ENCODE results near the gene KRTAP12-3.
"Not testable (repeated sequence)": the region's sequence is repeated elsewhere in the genome, so short reads cannot be mapped to it uniquely, and the experiment has no call there.

The KRTAP12-3 gene

GRCh38 chr21:44627831-44628233, 29.9 kb upstream of the KRTAP12-3 start:
- not testable (repeated sequence) for DNase-seq

- no peak for DNase-seq
Measured at GRCh38 chr21:44628707-44629391, 28.9 kb upstream of the KRTAP12-3 start.

DNA sequence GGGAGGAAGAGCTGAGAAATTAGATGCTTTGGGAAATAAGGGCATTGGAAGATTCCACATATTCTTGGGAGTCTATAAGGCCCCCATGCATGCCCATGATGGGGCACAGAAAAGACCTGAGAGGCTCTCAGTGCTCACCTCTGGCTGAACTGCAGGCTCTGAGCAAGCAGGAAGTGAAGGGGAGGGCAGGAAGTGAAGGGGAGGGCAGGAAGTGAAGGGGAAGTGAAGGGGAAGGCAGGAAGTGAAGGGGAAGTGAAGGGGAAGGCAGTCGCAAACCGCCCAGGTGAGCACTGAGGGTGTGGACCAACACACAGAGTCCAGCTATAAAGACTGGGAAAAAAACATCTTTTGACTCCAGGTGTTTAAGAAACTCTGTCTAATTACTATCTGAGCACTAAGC, 27.3 kb upstream of the KRTAP12-3 start:
- no peak for DNase-seq

DNA sequence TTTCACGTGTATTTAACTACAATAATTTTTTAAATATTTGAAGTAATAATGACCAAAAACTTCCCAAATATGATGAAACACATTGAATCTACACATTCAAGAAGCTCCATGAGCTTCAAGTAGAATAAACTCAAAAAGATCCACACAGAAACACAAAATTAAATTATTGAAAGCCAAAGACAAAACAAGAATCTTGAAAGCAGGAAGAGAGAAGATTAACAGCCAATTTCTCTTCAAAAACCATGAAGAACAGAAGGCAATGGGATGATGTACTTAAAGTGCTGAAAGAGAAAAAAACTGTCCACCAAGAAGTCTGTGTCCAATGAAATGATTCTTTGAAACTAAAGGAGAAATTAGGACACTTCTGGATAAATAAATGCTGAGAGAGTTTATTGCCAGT, 25.7 kb upstream of the KRTAP12-3 start:
- no peak for DNase-seq

DNA sequence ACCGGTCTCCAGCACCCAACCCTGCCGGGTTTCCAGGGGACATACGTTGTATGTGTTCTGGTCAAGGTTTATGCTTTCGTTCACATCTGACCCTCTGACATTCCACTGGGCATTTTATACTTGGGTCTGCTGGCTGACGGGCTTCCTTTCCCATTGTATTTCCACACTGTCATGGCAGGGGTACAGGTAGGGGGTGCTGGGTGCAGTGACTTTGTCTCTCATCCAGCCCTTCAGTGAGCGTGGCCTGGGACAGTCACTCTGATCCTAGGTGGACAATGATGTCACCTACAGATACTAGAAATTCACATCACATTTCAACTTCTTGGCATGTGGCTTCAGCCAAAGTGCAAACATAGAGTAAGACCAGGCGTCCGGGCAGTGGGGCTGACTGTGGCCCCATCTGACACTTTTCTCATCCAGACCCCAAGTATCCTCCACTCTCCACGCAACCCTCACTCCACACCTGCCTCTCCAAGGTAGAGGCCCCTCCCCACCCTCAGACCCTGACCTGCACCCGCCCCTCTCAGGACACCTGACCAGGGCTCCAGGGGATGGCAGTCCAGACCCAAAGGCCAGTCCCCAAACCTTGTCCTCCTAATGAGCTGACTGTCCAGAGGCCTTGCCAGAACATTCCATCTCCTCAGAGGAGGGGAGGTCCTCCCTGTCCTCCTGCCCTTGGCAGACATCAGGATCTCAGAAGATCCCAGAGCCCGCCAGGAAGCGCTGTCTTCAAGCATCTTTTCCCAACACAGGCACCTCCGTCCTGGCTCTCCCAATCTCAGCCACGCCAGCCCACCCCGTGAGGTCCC, 21.3 kb upstream of the KRTAP12-3 start:
- no peak for DNase-seq

- no peak for DNase-seq
Measured at GRCh38 chr21:44637018-44637850, 20.5 kb upstream of the KRTAP12-3 start, which contains the start of gene KRTAP10-10. Gene KRTAP10-10, plus strand, starts transcription at chr21:44637356. Its CDS starts 62 bp downstream, at chr21:44637418.

DNA sequence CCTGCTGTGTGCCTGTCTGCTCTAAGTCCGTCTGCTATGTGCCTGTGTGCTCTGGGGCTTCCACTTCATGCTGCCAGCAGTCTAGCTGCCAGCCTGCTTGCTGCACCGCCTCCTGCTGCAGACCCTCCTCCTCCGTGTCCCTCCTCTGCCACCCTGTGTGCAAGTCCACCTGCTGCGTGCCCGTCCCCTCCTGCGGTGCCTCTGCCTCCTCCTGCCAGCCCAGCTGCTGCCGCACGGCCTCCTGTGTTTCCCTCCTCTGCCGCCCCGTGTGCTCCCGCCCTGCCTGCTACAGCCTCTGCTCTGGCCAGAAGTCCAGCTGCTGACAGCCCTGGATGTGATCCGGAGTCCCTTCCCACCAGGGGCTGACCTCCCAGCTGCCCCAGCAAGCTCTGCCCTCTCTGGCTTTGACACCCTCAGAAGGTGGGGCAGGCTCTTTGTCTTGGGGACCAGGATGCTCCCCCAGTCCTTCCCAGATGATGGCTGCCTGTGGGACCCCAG, 19.8 kb upstream of the KRTAP12-3 start:
- DNase-seq = not testable (repeated sequence)

DNA sequence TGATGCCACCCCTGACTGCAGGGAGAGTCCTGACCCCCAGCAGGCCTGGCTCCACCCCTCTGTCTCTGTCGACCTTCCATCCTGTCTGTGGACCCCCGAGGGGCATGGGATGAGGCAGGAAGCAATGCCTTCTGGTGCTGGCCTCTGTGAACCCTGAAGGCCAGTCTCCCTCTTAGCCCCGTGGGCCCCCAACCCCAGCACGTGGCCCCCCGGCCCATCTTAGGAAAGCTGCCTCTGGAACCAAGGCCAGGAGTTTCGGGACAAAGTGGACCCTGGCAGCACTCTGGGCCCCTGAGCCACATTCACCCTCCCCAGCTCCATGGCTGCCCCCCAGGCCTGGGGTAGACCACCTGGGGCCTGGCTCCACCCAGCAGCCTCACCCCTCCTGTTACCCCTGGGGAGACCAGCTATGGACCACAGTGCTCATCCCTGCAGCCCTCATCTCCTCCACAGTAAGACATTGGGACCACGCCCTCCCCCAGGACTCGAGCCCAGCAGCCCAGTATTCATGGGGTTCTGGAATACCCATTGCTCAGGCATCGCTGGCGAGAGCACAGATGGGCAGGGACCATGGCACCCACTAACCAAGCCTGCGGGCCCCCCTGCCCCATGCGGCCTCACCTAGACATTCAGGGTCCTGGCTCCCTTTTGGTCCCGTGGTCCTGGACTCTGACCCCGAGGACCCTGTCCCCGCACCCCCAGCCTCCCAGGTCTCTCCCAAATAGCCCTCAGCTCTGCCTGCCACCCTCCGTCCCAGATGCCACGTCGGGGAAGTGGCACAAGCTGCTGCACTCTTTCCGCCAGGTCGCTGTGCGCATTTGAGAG, 19.0 kb upstream of the KRTAP12-3 start:
- DNase-seq = not testable (repeated sequence)

- no peak for DNase-seq
Measured at GRCh38 chr21:44639331-44639655, 18.4 kb upstream of the KRTAP12-3 start.

DNA sequence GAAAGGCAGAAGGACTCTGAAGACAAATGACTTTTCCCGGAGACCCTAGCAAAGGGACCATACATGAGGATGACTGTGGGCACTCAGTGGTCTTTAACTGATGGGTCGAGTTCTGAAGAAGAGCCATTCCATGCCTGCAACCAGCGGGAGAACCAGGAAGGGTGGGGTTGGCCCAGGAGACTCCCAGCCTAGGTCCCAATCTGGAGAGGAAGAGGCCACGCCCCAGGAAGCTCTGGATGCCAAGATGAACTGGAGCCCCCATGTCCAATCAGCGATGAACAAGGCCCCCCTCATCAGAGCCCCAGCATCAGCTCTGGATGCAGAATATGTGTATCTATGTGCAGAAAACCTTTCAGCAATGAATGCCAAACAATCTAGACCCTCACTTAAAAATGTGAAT, 17.0 kb upstream of the KRTAP12-3 start:
- no peak for DNase-seq

GRCh38 chr21:44643741-44644310, 13.9 kb upstream of the KRTAP12-3 start:
- DNase-seq = no peak

DNA sequence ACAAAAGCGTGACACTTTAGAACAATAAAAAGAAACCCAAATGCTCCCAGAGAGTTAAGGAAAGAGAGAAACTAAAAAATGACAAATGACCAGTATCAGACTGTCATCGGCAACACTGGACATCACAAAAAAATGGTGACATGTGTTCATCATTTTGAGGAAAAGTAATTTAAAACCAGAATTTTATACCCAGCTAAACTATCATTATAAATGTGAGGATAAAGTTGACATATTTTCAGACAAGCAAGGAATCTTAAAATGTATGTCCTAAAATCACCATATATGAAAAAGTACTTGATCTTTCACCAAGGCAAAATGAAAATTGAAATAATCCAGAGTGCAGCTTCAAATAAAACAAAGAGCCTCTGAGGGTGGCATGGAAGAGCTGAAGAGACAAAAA, 12.9 kb upstream of the KRTAP12-3 start:
- no peak for DNase-seq

GRCh38 chr21:44646366-44647221, 11.1 kb upstream of the KRTAP12-3 start, which contains the start of gene KRTAP10-11:
Gene KRTAP10-11, plus strand, starts transcription at chr21:44646414. Its CDS starts 45 bp downstream, at chr21:44646459.
- DNase-seq = not testable (repeated sequence)

DNA sequence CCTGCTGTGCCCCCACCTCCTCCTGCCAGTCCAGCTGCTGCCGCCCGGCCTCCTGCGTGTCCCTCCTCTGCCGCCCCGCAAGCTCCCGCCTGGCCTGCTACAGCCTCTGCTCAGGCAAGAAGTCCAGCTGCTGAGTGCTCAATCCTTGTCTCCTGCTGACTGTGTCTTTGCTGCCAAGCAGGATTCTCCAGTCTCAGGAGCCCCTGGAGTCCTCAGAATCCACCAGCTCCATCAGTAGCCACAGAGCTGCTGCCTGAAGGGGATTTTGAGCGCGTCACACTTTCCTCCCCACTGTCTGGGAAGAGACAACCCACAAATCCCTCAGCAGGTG, 10.5 kb upstream of the KRTAP12-3 start:
- no peak for DNase-seq

DNA sequence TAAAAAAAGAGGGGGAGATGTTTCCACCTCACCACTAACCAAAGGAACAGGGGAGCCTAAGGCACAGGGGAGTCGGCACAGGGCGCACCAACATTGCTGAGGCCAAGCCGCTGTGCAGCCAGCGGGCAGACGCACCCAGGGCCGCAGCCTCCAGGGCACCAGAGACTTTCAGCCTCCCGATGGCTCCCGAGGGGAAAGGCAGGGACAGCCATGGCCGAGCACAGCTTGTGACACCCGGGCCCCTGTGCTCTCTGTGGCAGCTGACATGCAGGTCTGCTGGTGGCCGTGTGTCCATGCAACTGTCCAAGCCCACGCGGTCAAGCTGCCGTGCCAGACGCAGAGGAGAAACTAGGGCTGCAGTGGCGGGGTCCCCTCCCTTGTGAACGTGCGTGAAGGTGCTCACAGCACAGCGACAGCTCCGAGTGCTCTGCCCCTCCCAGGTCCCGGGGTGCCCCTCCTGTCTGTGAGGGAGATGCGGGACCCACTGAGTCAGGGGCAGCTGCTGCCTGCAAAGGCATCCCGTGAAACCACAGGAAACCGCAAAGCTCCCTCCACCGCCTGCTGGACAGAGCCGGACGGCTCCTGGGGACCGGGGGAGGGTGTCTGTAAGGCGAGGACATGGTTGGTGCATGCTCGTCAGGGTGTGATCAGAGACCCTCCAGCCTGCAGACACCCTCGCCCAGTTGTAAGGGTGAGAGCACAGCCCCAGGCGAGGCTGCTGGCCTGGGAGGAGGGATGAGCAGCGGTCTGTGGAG, 9.0 kb upstream of the KRTAP12-3 start:
- no peak for DNase-seq

DNA sequence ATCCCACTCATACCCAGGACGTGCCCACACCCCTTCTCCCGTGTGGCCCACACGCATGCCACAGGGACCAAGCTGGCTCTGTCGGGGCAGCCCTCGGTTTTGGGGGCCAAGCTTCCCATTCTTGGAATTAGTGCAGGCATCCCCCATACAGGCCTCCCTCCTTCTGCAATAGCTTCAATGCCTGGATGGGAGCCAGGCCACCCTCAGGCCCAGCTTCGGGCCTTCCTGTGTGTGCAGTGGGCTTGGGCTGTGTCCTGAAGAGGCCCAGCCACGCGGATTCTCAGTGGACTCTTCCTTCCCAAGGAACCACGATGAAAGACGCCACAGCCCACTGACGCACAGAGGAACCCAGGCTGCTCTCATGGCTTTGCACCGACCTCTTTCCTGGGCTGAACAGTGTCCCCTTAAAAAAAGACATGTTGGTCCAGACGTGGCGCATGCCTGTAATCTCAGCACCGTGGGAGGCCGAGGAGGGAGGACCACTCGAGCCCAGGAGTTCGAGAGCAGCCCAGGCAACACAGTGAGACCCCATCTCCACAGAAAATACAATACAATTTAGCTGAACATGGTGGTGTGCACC, 8.1 kb upstream of the KRTAP12-3 start:
- DNase-seq = no peak

GRCh38 chr21:44650265-44650972, 7.3 kb upstream of the KRTAP12-3 start:
- DNase-seq = no peak

DNA sequence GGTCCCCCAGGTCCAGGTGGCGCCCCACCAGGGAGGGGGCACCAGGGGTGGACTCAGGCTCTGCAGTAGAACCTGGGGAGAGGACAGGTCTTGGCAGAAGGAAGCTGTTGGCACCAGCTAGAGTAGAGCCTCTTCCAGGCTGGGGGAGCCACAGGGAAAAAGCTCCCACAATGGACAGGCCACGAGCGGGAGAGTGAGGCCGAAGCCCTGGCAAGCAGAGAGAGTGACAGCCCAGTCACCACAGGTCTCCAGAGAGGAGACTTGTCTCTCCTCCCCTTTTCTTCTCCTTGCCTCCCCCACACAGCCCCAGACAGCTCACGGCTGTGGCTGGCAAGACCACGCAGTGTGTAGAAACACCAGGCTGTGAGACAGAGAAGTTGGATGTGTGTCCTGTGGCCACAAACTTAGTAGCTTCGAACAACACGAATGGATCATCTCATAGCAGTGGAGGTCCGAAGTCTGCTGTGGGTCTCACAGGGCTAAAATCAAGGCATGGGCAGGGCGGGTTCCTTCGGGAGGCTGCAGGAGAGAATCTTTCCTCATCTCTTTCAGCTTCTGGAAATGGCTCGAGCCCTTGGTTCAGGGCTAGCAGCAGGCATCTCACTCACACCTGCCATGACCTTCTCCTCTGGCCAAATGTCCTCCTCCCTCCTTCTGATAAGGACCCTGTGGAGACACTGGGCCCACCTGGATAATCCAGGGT, 6.6 kb upstream of the KRTAP12-3 start:
- no peak for DNase-seq

DNA sequence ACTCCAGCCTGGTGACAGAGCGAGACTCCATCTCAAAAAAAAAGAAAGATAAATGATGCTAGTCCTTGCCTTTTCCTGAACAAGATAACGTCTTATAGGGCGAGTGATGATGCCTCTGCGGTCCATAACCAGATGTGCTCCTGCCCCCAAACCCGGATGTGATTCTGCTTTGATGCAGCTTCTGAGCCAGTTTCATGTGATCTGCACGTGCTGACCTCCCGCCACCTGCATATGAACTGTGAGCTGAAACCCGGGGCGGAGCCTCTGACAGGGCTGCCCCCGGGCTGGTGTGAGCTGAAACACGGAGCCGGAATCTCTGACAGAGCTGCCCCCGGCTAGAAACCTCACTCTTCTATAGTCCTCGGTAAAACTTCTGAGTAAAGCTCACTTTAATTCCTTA, 4.6 kb upstream of the KRTAP12-3 start:
- DNase-seq = no peak
